Mesenchymal stem cell (in vitro differentiated cells and primary cell): ENCODE results near the gene LBP.
A peak's percentile ranks its signal among the peaks of the same experiment; 100 is the strongest.

ENCODE experiments used
- DNase-seq: peaks from one replicate; pipeline ENCODE4 v3.0.0-alpha.2; 2013
- H2AFZ ChIP-seq: one replicate; pipeline ENCODE4 v1.6.1; 2013; ENCODE audit warnings: low read depth, mild to moderate bottlenecking, control low read depth, inconsistent platforms, low read length, moderate library complexity
- H2AK5ac ChIP-seq: 2 replicates; pipeline ENCODE4 v1.6.1; 2013; ENCODE audit warnings: low read length, moderate library complexity, mild to moderate bottlenecking, inconsistent platforms; ENCODE audit not compliant: severe bottlenecking
- H2BK120ac ChIP-seq: one replicate; pipeline ENCODE4 v1.6.1; 2013; ENCODE audit warnings: low read depth, mild to moderate bottlenecking, inconsistent platforms, low read length, moderate library complexity
- H2BK12ac ChIP-seq, 2 experiments: one replicate each; pipeline ENCODE4 v1.6.1; 2013; ENCODE audit warnings: inconsistent platforms in 2 of 2, low read length in 2 of 2, mild to moderate bottlenecking in 2 of 2, moderate library complexity in 2 of 2, control low read depth in 1 of 2
- H2BK15ac ChIP-seq: one replicate; pipeline ENCODE4 v1.6.1; 2013; ENCODE audit warnings: mild to moderate bottlenecking, low read depth, inconsistent platforms; ENCODE audit not compliant: poor library complexity, severe bottlenecking
- H2BK5ac ChIP-seq: 2 replicates; pipeline ENCODE4 v1.6.1; 2013; ENCODE audit warnings: low read depth, mild to moderate bottlenecking, low read length, control low read depth, inconsistent platforms; ENCODE audit not compliant: poor library complexity, severe bottlenecking
- H3K14ac ChIP-seq, 2 experiments: one replicate each; pipeline ENCODE4 v1.6.1; 2013; ENCODE audit warnings: inconsistent platforms in 2 of 2, low read length in 2 of 2, control low read depth in 1 of 2, mild to moderate bottlenecking in 1 of 2, moderate library complexity in 1 of 2
- H3K18ac ChIP-seq, 2 experiments: one replicate each; pipeline ENCODE4 v1.6.1; 2013; ENCODE audit warnings: inconsistent platforms in 2 of 2, low read length in 2 of 2, control low read depth in 1 of 2, low read depth in 1 of 2, mild to moderate bottlenecking in 1 of 2
- H3K23ac ChIP-seq, 2 experiments: one replicate each; pipeline ENCODE4 v1.6.1; 2013; ENCODE audit warnings: inconsistent platforms in 2 of 2, low read length in 2 of 2, mild to moderate bottlenecking in 2 of 2, moderate library complexity in 2 of 2, control low read depth in 1 of 2
- H3K27ac ChIP-seq: 2 replicates; pipeline ENCODE4 v1.5.1; 2013; ENCODE audit warnings: mild to moderate bottlenecking, moderate library complexity, low read length, control low read depth, inconsistent platforms; ENCODE audit not compliant: poor library complexity, severe bottlenecking
- H3K27me3 ChIP-seq, 2 experiments: 2 replicates each; pipeline versions ENCODE4 v1.6.1 to v1.7.0; 2013; ENCODE audit warnings: low read length in 2 of 2, mild to moderate bottlenecking in 2 of 2, moderate library complexity in 2 of 2, control low read depth in 1 of 2, inconsistent platforms in 1 of 2; ENCODE audit not compliant: control insufficient read depth in 1 of 2, insufficient read depth in 1 of 2
- H3K36me3 ChIP-seq, 2 experiments: 2 replicates each; pipeline versions ENCODE4 v1.6.1 to v1.7.0; 2013; ENCODE audit warnings: low read length in 2 of 2, control low read depth in 1 of 2, inconsistent platforms in 1 of 2, low read depth in 1 of 2, mild to moderate bottlenecking in 1 of 2; ENCODE audit not compliant: insufficient read depth in 2 of 2, control insufficient read depth in 1 of 2
- H3K4ac ChIP-seq, 2 experiments: one replicate each; pipeline ENCODE4 v1.6.1; 2013; ENCODE audit warnings: inconsistent platforms in 2 of 2, low read length in 2 of 2, mild to moderate bottlenecking in 2 of 2, moderate library complexity in 2 of 2, control low read depth in 1 of 2, low read depth in 1 of 2
- H3K4me1 ChIP-seq: 2 replicates; pipeline ENCODE4 v1.6.1; 2013; ENCODE audit warnings: low read depth, low read length, control low read depth; ENCODE audit not compliant: control insufficient read depth, insufficient read depth
- H3K4me2 ChIP-seq: 2 replicates; pipeline ENCODE4 v1.6.1; 2013; ENCODE audit warnings: low read length, mild to moderate bottlenecking, inconsistent platforms; ENCODE audit not compliant: poor library complexity, severe bottlenecking
- H3K4me3 ChIP-seq, 2 experiments: 2 replicates each; pipeline versions ENCODE4 v1.5.1 to v1.7.0; 2013; ENCODE audit warnings: low read length in 2 of 2, mild to moderate bottlenecking in 2 of 2, control low read depth in 1 of 2, low read depth in 1 of 2; ENCODE audit not compliant: insufficient read depth in 1 of 2
- H3K79me1 ChIP-seq: replicated peaks from 2 replicates; pipeline ENCODE4 v1.6.1; 2013; ENCODE audit warnings: mild to moderate bottlenecking, control low read depth, low read length, inconsistent platforms; ENCODE audit not compliant: poor library complexity, severe bottlenecking
- H3K9ac ChIP-seq: 2 replicates; pipeline ENCODE4 v1.7.0; 2013; ENCODE audit warnings: mild to moderate bottlenecking, low read length, moderate library complexity
- H3K9me3 ChIP-seq: 2 replicates; pipeline ENCODE4 v1.7.0; 2013; ENCODE audit warnings: mild to moderate bottlenecking, low read length; ENCODE audit not compliant: control insufficient read depth
- H4K8ac ChIP-seq: one replicate; pipeline ENCODE4 v1.6.1; 2013; ENCODE audit warnings: inconsistent platforms, mild to moderate bottlenecking, low read length, moderate library complexity
- H4K91ac ChIP-seq: one replicate; pipeline ENCODE4 v1.6.1; 2013; ENCODE audit warnings: mild to moderate bottlenecking, low read length, inconsistent platforms
- WGBS: methylation state at CpG from one replicate; pipeline ENCODE4 v1.1.7; 2013; ENCODE audit warnings: mixed read lengths; 5-methylcytosine and 5-hydroxymethylcytosine counted together

LBP gene

GRCh38 chr20:38344107-38344701, 2.1 kb upstream of the LBP start:
- no peaks in the 10 kb centered on the region for H3K36me3 ChIP-seq
- H3K14ac ChIP-seq = peak overlapping the region in 1 of 2 experiments; percentile 92
- H3K79me1 ChIP-seq = no peaks in the 10 kb centered on the region
- no peak overlapping the region for H4K8ac ChIP-seq
- H3K4me1 ChIP-seq = no peaks in the 10 kb centered on the region
- H3K23ac ChIP-seq = no peak overlapping the region
- no peak overlapping the region for H2BK5ac ChIP-seq
- H2BK15ac ChIP-seq = no peak overlapping the region
- H3K4me3 ChIP-seq = no peak overlapping the region
- DNase-seq = no peak
- no peak overlapping the region for H3K18ac ChIP-seq
- no peak overlapping the region for H2AFZ ChIP-seq
- 76% methylated on average over 5 of the region's 5 CpGs for WGBS
- H2BK12ac ChIP-seq = no peak overlapping the region
- no peak overlapping the region for H3K4ac ChIP-seq
- peaks cover 8 to 53% of the 10 kb centered on the region in 2 experiments for H3K27me3 ChIP-seq
- no peak overlapping the region for H2BK120ac ChIP-seq
- peak overlapping the region; percentile 46 for H4K91ac ChIP-seq
- H3K9ac ChIP-seq = no peak overlapping the region
- H3K27ac ChIP-seq = no peak overlapping the region
- no peaks in the 10 kb centered on the region for H3K9me3 ChIP-seq
- no peak overlapping the region for H3K4me2 ChIP-seq
- no peak overlapping the region for H2AK5ac ChIP-seq

GRCh38 chr20:38345643-38346042, 639 bp upstream of the LBP start:
- Histone ChIP-seq H2BK15ac (no peak overlapping the region), H3K9me3 (no peaks in the 10 kb centered on the region), H2AK5ac (no peak overlapping the region), H3K4ac (no peak overlapping the region), H3K27me3 (peaks cover 13 to 58% of the 10 kb centered on the region in 2 experiments), H3K9ac (no peak overlapping the region), H3K18ac (no peak overlapping the region), H3K4me1 (no peaks in the 10 kb centered on the region), H3K79me1 (no peaks in the 10 kb centered on the region), H2AFZ (no peak overlapping the region), H3K36me3 (no peaks in the 10 kb centered on the region), H4K91ac (no peak overlapping the region), H3K14ac (no peak overlapping the region), H3K27ac (no peak overlapping the region), H2BK120ac (no peak overlapping the region), H2BK12ac (no peak overlapping the region), H3K4me2 (no peak overlapping the region), H3K23ac (no peak overlapping the region), H3K4me3 (no peak overlapping the region), H2BK5ac (no peak overlapping the region), H4K8ac (no peak overlapping the region)
- WGBS = 48% methylated on average over 2 of the region's 2 CpGs
- no peak for DNase-seq

DNA sequence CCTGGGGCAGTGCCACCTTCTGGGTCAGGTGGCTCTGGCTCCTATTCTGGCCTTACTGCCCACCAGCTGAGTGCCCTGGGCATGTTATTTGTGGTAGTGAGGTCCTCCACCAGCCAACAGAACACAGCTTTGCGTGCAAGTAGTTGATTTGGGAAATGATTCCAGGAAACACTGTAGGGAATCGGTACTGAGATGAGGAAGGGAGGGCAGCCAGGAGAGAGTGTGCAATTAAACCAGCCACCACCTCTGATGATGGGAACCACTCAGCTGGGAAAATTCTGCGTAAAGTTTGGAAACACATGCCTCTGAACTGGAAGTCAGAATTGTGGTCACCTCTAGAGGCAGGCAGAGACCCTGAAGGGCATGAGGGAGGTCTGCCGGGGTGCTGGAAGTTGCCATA, 459 bp downstream of the LBP start:
- no peaks in the 10 kb centered on the region for H3K4me1 ChIP-seq
- no peaks in the 10 kb centered on the region for H3K9me3 ChIP-seq
- H2BK15ac ChIP-seq = no peak overlapping the region
- 96% methylated on average over 3 of the region's 4 CpGs for WGBS
- no peak overlapping the region for H4K8ac ChIP-seq
- H3K14ac ChIP-seq = no peak overlapping the region
- no peak overlapping the region for H2BK5ac ChIP-seq
- no peak overlapping the region for H2AK5ac ChIP-seq
- no peak overlapping the region for H3K18ac ChIP-seq
- no peak overlapping the region for H3K4me3 ChIP-seq
- no peak overlapping the region for H4K91ac ChIP-seq
- no peak for DNase-seq
- no peak overlapping the region for H3K23ac ChIP-seq
- no peaks in the 10 kb centered on the region for H3K79me1 ChIP-seq
- no peak overlapping the region for H3K4me2 ChIP-seq
- no peak overlapping the region for H2BK120ac ChIP-seq
- H3K36me3 ChIP-seq = no peaks in the 10 kb centered on the region
- H3K9ac ChIP-seq = no peak overlapping the region
- no peak overlapping the region for H3K27ac ChIP-seq
- no peak overlapping the region for H2AFZ ChIP-seq
- H3K27me3 ChIP-seq = peaks cover 11 to 55% of the 10 kb centered on the region in 2 experiments
- no peak overlapping the region for H2BK12ac ChIP-seq
- H3K4ac ChIP-seq = no peak overlapping the region

DNA sequence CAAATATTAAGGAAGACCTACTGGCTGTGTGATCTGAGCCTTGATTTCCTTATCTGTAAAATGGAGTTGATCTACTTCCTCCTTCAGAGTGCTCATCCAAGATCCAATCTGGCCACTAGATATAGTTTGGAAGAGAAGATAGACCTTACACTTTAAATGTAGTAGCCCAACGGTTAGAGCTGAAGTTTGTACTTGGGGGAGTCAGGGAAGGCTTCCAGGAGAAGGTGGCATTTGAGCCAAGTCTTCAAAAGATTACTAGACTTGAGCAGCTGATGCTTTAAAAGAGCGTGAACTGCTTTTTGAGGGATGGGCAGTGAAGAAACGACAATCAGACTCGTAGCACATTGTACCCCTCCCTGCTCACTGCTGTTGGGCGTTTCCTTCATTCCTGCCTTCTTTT, 3.6 kb downstream of the LBP start:
- Histone ChIP-seq H3K14ac (no peak overlapping the region), H2BK15ac (no peak overlapping the region), H3K9ac (no peak overlapping the region), H3K4me3 (no peak overlapping the region), H2BK5ac (no peak overlapping the region), H2AFZ (no peak overlapping the region), H3K18ac (no peak overlapping the region), H3K4ac (no peak overlapping the region), H2BK12ac (no peak overlapping the region), H3K27ac (no peak overlapping the region), H2BK120ac (no peak overlapping the region), H3K27me3 (peaks cover 11 to 42% of the 10 kb centered on the region in 2 experiments), H2AK5ac (no peak overlapping the region), H4K8ac (no peak overlapping the region), H3K4me2 (no peak overlapping the region), H3K79me1 (no peaks in the 10 kb centered on the region), H3K36me3 (no peaks in the 10 kb centered on the region), H3K4me1 (no peaks in the 10 kb centered on the region), H3K9me3 (no peaks in the 10 kb centered on the region), H4K91ac (no peak overlapping the region), H3K23ac (no peak overlapping the region)
- WGBS = 80% methylated on average over 5 of the region's 5 CpGs
- DNase-seq = no peak
